Fibroblast of lung (primary cell): ENCODE data around the gene JARID2.

Experiments
- CTCF ChIP-seq, 2 donors: IDR thresholded peaks in 1 of 2; conservative IDR thresholded peaks in 1 of 2; 1 replicate in 1 of 2; 2 replicates in 1 of 2; pipeline ENCODE4 v1.5.1; 2011 to 2012; ENCODE audit warnings: low read length in 2 of 2, control low read depth in 1 of 2, inconsistent platforms in 1 of 2, low read depth in 1 of 2, mild to moderate bottlenecking in 1 of 2
- EZH2 ChIP-seq: IDR thresholded peaks from 2 replicates; pipeline ENCODE4 v1.5.1; 2012; ENCODE audit warnings: low read length, control low read depth, mild to moderate bottlenecking; ENCODE audit errors: missing control alignments

GRCh38 chr6:15385521-15385920 lies 139.7 kb downstream of the JARID2 start:
- TF ChIP-seq CTCF (conservative IDR thresholded peaks at IDR 0.05 in 1 of 2, IDR thresholded peaks at IDR 0.05 in 1 of 2; ENCODE audit: low read depth in 1 of 2, low read length in 2 of 2), result no peak
- TF ChIP-seq EZH2, result no peak
